Measurements from ENCODE around the gene ADAMTS6.

The ADAMTS6 gene

GRCh38 chr5:65171645-65172044 is 310.1 kb downstream of the ADAMTS6 start:
- Histone ChIP-seq H4K20me1 (ENCODE audit: control insufficient read depth, insufficient read depth, low read depth, low read length) (no peaks in the 10 kb centered on the region), H3K4me3 (ENCODE audit: low read length) (no peak overlapping the region), H3K9me2 (replicated peaks; ENCODE audit: control insufficient read depth, low read length) (no peaks in the 10 kb centered on the region), H3K27ac (ENCODE audit: low read depth, low read length) (no peak overlapping the region), H3K4me2 (ENCODE audit: low read length) (no peak overlapping the region), H3K79me2 (ENCODE audit: control insufficient read depth, low read length) (no peaks in the 10 kb centered on the region), H3F3A (ENCODE audit: control insufficient read depth, insufficient read depth) (no peaks in the 10 kb centered on the region), H3K27me3 (ENCODE audit: control insufficient read depth, low read length) (no peaks in the 10 kb centered on the region), H3K9me3 (ENCODE audit: control insufficient read depth, insufficient read depth, low read length) (no peaks in the 10 kb centered on the region), H3K36me3 (ENCODE audit: control insufficient read depth, low read length) (no peaks in the 10 kb centered on the region), H3K4me1 (ENCODE audit: control insufficient read depth, low read length) (no peaks in the 10 kb centered on the region)
- TF ChIP-seq, protein P1, sequence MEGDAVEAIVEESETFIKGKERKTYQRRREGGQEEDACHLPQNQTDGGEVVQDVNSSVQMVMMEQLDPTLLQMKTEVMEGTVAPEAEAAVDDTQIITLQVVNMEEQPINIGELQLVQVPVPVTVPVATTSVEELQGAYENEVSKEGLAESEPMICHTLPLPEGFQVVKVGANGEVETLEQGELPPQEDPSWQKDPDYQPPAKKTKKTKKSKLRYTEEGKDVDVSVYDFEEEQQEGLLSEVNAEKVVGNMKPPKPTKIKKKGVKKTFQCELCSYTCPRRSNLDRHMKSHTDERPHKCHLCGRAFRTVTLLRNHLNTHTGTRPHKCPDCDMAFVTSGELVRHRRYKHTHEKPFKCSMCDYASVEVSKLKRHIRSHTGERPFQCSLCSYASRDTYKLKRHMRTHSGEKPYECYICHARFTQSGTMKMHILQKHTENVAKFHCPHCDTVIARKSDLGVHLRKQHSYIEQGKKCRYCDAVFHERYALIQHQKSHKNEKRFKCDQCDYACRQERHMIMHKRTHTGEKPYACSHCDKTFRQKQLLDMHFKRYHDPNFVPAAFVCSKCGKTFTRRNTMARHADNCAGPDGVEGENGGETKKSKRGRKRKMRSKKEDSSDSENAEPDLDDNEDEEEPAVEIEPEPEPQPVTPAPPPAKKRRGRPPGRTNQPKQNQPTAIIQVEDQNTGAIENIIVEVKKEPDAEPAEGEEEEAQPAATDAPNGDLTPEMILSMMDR (IDR thresholded peaks at IDR 0.05; ENCODE audit: low read depth, low read length, poor library complexity, severe bottlenecking): no peak
- TF ChIP-seq EZH2phosphoT487 (IDR thresholded peaks at IDR 0.05; ENCODE audit: borderline replicate concordance, low read length): no peak

DNA sequence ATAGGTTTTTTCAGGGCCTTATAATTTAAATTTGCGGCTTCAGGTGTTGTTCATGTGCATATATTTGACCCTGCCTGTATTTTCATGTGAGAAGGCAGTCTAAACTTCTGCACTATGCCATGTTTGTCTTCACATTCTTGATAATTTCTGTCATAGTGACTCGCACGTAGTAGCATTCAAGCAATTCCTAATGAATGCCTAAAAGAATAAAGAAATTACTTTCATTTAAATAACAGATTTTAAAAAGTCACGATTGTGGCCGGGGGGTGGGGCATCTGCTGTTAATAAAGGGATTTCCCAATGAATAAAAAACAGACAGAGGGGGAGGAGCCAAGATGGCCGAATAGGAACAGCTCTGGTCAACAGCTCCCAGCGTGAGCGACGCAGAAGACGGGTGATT is 318.0 kb downstream of the ADAMTS6 start:
- no peaks in the 10 kb centered on the region for H3K9me3 ChIP-seq (ENCODE audit: control insufficient read depth, insufficient read depth, low read length)
- H3K27ac ChIP-seq (ENCODE audit: low read depth, low read length): no peak overlapping the region
- no peaks in the 10 kb centered on the region for H3K36me3 ChIP-seq (ENCODE audit: control insufficient read depth, low read length)
- no peaks in the 10 kb centered on the region for H3K9me2 ChIP-seq (replicated peaks; ENCODE audit: control insufficient read depth, low read length)
- H3F3A ChIP-seq (ENCODE audit: control insufficient read depth, insufficient read depth): no peaks in the 10 kb centered on the region
- peaks cover 5% of the 10 kb centered on the region; the same call in 1 of the 2 replicates for H3K27me3 ChIP-seq (ENCODE audit: control insufficient read depth, low read length)
- no peaks in the 10 kb centered on the region for H4K20me1 ChIP-seq (ENCODE audit: control insufficient read depth, insufficient read depth, low read depth, low read length)
- no peaks in the 10 kb centered on the region for H3K4me1 ChIP-seq (ENCODE audit: control insufficient read depth, low read length)
- H3K79me2 ChIP-seq (ENCODE audit: control insufficient read depth, low read length): no peaks in the 10 kb centered on the region
- H3K4me2 ChIP-seq (ENCODE audit: low read length): no peak overlapping the region
- TF ChIP-seq, protein P1 (IDR thresholded peaks at IDR 0.05; ENCODE audit: low read depth, low read length, poor library complexity, severe bottlenecking): no peak
- TF ChIP-seq EZH2phosphoT487 (IDR thresholded peaks at IDR 0.05; ENCODE audit: borderline replicate concordance, low read length): no peak
- H3K4me3 ChIP-seq (ENCODE audit: low read length): no peak overlapping the region

GRCh38 chr5:65161655-65162054 is 320.1 kb downstream of the ADAMTS6 start:
- Histone ChIP-seq H3K9me2 (replicated peaks; ENCODE audit: control insufficient read depth, low read length) (no peaks in the 10 kb centered on the region), H3K27ac (ENCODE audit: low read depth, low read length) (no peak overlapping the region), H3K9me3 (ENCODE audit: control insufficient read depth, insufficient read depth, low read length) (no peaks in the 10 kb centered on the region), H3K36me3 (ENCODE audit: control insufficient read depth, low read length) (no peaks in the 10 kb centered on the region), H3K4me3 (ENCODE audit: low read length) (no peak overlapping the region), H3K79me2 (ENCODE audit: control insufficient read depth, low read length) (no peaks in the 10 kb centered on the region), H4K20me1 (ENCODE audit: control insufficient read depth, insufficient read depth, low read depth, low read length) (no peaks in the 10 kb centered on the region), H3F3A (ENCODE audit: control insufficient read depth, insufficient read depth) (no peaks in the 10 kb centered on the region), H3K4me2 (ENCODE audit: low read length) (no peak overlapping the region), H3K27me3 (ENCODE audit: control insufficient read depth, low read length) (peaks cover 13% of the 10 kb centered on the region; the same call in 1 of the 2 replicates), H3K4me1 (ENCODE audit: control insufficient read depth, low read length) (no peaks in the 10 kb centered on the region)
- TF ChIP-seq, protein P1 (IDR thresholded peaks at IDR 0.05; ENCODE audit: low read depth, low read length, poor library complexity, severe bottlenecking): no peak
- no peak for TF ChIP-seq EZH2phosphoT487 (IDR thresholded peaks at IDR 0.05; ENCODE audit: borderline replicate concordance, low read length)
